Right ventricle myocardium superior (tissue), 1 donor: Measurements from ENCODE around the gene IFT81. TPM values are rescaled to one million over a fixed set of nuclear protein-coding genes. Genes with fewer than 3 reads are reported as not detected.
"Not testable (repeated sequence)": the region's sequence is repeated elsewhere in the genome, so short reads cannot be mapped to it uniquely, and the experiment has no call there.

Source experiments
- ATAC-seq: fragments of 200-7000 bp; cut with Tn5 transposase; one replicate; pipeline ENCODE4 v1.9.1; 2020; ENCODE audit warnings: mild to moderate bottlenecking; ENCODE audit not compliant: poor library complexity
- DNase-seq: peaks from one replicate; pipeline ENCODE4 v3.0.0-alpha.2; 2020
- intact Hi-C: fragments of 100-400 bp; cut with DNase I; formaldehyde crosslinking; loops from one replicate; pipeline ENCODE4 v1.11.2; 2022
- total RNA-seq: library from RNA; stranded (reverse); fragmentation: NEBNext Ultra II Directional; extraction: Animal tissue kit (Norgen Biotek cat#: 25700); gene quantifications from one replicate; pipeline ENCODE4 v1.2.1, GENCODE V29; 2021
- donor health status: DM: no; HTN: yes; CAD: no; lungs with severe emphysema.

IFT81 gene
- total RNA-seq, 1 donor from 2014 or later, result 9.8 TPM

DNA sequence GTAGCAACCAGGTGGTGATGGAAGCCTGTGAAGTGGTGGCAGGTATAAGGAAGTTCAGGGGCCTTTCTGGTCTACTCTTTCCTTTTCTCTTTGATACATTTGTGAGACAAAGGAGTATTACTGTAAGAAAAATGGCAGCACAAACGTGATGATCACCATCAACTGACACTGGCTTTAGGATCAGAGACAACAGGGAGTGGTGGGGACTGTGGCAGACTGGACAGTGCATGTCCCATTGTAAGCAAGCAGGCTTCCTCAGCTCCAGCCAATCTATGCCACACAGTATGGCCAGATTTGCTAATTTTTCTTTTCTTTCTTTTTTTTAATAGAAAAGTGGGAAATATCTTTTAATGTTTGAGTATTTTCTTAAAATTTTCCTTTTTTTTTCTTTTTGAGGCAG, 19.0 kb upstream of the IFT81 start:
- intact Hi-C loops, result loop anchor here (5.0 kb wide), 1 partner anchor 142 kb away; no protein-coding TSS in a partner anchor
- ATAC-seq (no peak), DNase-seq (no peak)

GRCh38 chr12:110105986-110106385, 18.2 kb upstream of the IFT81 start:
- intact Hi-C loops, result loop anchor here (5.0 kb wide), 1 partner anchor 141 kb away; no protein-coding TSS in a partner anchor
- DNase-seq (no peak), ATAC-seq (no peak)

DNA sequence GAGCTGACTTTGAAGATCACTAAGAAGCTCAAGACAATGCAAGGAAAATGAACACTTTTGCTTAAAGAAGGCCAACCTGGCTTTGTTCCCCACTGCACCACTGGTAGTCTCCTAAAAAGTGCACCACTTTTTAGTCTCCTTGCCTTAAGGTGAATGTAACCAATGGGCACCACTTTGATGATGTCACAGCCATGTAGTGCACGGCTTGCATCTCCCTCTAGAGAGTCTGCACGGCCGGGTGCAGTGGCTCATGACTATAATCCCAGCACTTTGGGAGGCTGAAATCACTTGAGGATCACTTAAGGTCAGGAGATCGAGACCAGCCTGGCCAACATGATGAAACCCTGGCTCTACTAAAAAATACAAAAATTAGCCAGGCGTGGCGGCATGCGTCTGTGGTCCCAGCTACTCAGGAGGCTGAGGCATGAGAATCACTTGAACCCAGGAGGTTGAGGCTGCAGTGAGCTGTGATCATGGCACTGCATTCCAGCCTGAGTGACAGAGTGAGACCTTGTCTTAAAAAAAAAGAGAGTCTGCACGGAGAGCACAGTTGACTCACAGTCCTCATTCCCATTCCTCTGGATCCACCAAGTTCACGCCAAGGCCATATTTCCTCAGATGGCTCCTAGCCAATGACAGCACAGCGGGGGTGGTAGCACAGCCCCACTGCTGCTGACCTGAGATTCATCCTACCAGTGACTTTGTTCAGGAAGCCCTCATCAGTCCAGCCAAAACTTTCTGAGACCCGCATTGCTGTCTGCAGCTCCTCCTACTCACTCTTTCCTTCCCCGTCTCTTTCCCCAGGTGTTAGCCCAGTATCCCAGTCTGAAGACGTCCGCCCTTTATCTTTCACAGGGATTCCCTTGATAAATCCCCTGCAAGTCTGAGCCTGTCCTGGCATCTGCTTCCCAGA, 16.5 kb upstream of the IFT81 start:
- DNase-seq, result no peak
- no peak for ATAC-seq
- intact Hi-C loops, result loop anchor here (5.0 kb wide), 1 partner anchor 140 kb away; no protein-coding TSS in a partner anchor

DNA sequence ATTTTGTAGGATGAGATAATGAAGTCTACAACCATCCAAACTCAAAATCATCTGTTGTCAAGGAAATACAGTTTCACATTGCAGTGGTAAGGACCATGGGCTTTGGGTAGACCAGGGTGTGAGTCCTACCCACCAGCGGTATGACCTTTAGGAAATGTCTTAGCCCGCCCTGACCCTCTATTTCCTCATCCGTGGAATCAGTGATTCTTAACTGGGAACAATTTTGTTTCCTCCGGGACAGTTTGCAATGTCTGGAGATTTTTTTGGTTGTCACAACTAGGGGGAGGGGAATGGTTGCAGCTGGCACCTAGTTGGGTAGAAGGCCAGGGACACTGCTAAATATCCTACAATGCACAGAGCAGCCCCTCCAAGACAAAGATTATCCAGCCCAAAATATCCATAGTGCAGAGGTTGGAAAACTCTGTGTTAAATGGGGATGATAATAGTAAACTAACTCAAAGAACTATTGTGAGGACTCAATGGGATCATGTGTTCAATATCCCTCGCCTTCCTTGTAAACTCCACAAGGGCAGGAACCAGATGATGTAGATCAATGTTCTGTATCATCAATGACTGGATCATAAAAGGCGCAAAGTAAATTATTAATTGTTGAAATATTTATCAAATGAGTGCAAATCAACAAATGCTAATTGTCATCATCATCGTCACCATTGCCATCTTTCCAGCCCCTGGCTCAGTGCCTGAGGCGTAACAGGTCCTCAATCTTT, 15.7 kb upstream of the IFT81 start:
- DNase-seq (no peak), ATAC-seq (no peak)
- intact Hi-C loops, result loop anchor here (5.0 kb wide), 1 partner anchor 139 kb away; no protein-coding TSS in a partner anchor

DNA sequence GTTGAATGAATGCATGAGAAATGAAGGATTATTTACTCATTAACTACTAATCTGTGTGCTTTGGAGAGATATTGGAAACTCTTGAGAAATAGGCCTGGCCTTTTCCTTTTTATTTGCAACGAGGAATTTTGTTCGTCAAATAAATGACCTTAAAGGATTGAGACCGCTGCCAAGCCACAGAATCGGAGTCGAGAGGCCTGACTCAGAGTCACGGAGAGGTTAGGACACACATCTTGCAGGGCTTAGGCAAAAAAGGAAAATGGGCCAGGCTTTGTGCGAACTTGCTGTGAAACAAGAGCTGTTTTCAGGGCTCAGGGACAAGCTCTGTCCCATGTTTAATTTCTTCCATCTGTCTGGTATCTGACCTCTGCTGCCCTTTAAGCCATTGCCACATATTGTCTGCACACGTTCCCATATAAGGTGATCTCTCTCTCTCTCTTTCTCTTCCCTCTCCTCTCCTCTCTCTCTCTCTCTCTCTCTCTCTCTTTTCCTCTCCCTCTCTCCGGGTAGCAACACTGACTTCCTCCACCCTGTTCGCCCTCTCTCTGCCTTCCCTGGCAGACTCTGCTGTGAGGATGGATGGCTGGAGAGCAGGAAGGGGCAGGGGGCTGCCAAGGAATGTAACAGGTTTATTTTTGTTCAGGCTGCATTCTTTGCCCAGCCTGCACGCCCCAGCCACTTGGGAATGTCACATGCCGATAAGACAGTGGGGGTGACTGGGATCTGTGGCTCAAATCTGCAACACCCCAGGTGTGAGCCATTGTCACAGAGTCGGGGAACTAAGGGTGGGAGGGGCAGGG, 14.9 kb upstream of the IFT81 start:
- ATAC-seq (peak; percentile 88), DNase-seq (peak; percentile 78)
- intact Hi-C loops, result loop anchor here (5.0 kb wide), 1 partner anchor 138 kb away; no protein-coding TSS in a partner anchor

- intact Hi-C loops, result loop anchor here (5.0 kb wide), 1 partner anchor 137 kb away; no protein-coding TSS in a partner anchor
- ATAC-seq (no peak), DNase-seq (no peak)
Observed at GRCh38 chr12:110109837-110110535, 14.2 kb upstream of the IFT81 start.

GRCh38 chr12:110111476-110112334, 12.5 kb upstream of the IFT81 start:
- DNase-seq (no peak), ATAC-seq (no peak)
- intact Hi-C loops, result no loop called here

GRCh38 chr12:110112335-110112660, 11.9 kb upstream of the IFT81 start:
- ATAC-seq, result no peak
- intact Hi-C loops, result no loop called here
- no peak for DNase-seq

- intact Hi-C loops, result no loop called here
- no peak for ATAC-seq
Observed at GRCh38 chr12:110114528-110114937, 9.6 kb upstream of the IFT81 start.

GRCh38 chr12:110115675-110116074, 8.5 kb upstream of the IFT81 start:
- intact Hi-C loops, result no loop called here
- ATAC-seq (no peak), DNase-seq (no peak)

More at GRCh38 chr12:110114528-110114937, 9.6 kb upstream of the IFT81 start:
- no peak for DNase-seq

DNA sequence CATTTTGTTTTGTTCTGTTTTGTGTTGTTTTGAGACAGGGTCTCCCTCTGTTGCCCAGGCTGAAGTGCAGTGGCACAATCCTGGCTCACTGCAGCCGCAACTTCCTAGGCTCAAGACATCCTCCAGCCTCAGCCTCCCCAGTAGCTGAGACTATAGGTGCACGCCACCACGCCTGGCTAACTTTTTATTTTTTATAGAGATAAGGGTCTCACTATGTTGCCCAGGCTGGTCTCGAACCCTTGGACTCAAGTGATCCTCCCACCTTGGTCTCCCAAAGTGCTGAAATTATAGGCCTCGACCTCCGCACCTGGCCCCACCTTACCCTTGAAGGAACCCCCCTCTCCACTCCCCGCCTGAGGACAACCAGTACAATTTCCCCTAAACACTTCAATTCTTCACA, 7.5 kb upstream of the IFT81 start:
- DNase-seq (no peak), ATAC-seq (no peak)
- intact Hi-C loops, result no loop called here

GRCh38 chr12:110117210-110117609, 6.9 kb upstream of the IFT81 start:
- intact Hi-C loops, DNase-seq, ATAC-seq: not testable (repeated sequence)

DNA sequence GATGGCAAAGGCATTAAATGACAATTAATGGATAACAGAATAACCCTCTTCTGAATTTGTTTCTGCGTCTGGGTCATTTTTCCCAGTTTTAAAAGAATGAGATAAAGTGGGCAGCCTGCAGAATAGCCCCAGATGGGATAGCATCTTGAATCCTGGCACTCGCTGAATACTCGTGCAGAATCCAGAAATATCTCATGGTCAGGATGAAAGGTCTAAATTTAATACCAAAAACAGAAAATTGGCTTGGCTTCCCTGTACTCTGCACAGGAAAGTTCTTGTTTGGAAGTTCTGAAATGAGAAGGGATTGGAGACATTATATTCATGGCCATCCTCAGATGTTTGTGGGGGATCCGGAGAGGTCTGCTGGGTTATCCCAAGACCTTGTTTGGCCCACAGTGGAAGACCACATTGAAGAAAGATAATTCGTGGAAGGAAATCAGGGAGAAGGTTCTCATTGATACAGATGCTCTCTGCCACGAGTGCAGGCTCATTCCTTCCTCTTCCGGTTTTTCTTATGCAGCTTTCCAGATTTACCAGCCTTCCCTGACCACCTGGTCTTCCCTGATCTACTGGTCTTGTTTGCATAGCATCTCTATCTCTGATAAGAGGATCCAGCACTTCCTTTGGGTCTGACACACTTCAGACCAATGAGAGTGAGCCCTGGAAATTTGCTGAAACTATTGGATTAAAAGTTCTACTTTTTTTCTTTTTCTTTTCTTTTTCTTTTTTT, 6.0 kb upstream of the IFT81 start:
- no peak for DNase-seq
- intact Hi-C loops, result no loop called here
- no peak for ATAC-seq

GRCh38 chr12:110122929-110123328, 1.2 kb upstream of the IFT81 start:
- intact Hi-C loops, result no loop called here

DNA sequence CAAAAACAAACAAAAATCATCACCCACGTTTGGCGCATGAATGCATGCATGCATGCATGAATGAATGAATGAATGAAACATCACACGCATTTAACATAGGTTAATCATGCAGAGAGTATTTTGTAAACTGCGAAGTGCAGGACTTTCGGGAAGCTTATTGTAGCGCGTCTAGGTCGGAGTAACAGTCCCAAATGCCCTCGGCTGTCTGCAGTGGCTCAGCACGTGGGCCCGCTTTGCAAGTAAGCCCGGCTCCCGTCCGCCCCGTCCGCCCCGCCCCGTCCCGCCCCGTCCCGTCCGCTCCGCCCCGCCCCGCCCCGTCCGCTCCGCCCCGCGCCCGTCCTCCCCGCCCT, 263 bp upstream of the IFT81 start:
- no peak for ATAC-seq
- DNase-seq, result no peak
- intact Hi-C loops, result no loop called here

More at GRCh38 chr12:110122929-110123328, 1.2 kb upstream of the IFT81 start:
- ATAC-seq (no peak), DNase-seq (no peak)

- intact Hi-C loops, result no loop called here
- DNase-seq (no peak), ATAC-seq (no peak)
Observed at GRCh38 chr12:110126557-110126956, 2.4 kb downstream of the IFT81 start.
